ENCODE measurements around the gene RAPGEF6.
"Not testable (repeated sequence)": the region's sequence is repeated elsewhere in the genome, so short reads cannot be mapped to it uniquely, and the experiment has no call there.

The RAPGEF6 gene

DNA sequence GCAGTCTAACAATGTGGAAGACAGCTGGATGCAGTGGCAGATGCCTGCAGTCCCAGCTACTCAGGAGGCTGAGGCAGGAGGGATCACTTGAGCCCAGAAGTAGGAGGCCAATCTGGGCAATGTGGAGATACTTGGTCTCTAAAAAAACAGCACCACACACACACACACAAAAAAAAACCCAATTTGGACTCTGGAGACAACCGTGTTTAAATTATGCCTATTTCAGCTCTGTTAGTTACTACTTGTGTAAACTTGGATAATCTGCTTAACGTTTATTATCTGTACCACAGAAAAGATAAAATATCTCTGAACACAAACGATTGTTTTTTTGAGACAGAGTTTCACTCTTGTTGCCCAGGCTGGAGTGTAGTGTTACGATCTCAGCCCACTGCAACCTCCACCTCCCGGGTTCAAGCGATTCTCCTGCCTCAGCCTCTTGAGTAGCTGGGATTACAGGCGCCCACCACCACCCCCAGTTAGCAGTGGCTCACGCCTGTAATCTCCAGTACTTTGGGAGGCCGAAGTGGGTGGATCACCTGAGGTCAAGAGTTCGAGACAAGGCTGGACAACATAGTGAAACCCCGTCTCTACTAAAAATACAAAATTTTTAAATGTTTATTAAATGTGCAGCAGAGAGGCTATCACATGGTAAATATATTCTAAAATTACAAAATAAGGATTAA is 17.7 kb downstream of the RAPGEF6 start:
- no peak for TF ChIP-seq JUND (IDR thresholded peaks at IDR 0.05; ENCODE audit: low read depth)
- in situ Hi-C loops (cut with HindIII; ENCODE audit: low pct_unique_long_range_greater_than_20kb, low sequenced_read_pairs): no loop called here
- no peak for DNase-seq (ENCODE audit: low read depth in 1 of 2, low spot score in 1 of 2)

DNA sequence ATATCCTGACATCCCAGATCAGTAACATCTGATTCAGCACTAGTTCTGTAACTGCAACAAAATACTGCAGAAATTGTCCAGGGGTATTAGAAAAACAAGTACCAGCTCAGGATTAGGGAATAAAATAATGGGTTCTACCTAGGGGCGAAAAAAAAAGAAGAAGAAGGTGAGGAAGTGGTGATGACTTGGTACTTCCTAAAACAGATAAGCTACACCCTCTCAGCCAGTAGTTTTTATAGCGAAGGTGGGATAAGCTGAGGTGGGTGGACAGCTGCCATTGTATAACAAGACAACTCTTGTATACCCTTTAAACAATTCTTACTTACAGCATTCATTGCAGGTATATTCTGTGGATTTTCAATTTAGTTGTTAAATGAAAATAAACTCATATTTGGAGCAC is 19.1 kb downstream of the RAPGEF6 start:
- TF ChIP-seq JUND (IDR thresholded peaks at IDR 0.05; ENCODE audit: low read depth): no peak
- DNase-seq (ENCODE audit: low read depth in 1 of 2, low spot score in 1 of 2): no peak
- in situ Hi-C loops (cut with HindIII; ENCODE audit: low pct_unique_long_range_greater_than_20kb, low sequenced_read_pairs): no loop called here

DNA sequence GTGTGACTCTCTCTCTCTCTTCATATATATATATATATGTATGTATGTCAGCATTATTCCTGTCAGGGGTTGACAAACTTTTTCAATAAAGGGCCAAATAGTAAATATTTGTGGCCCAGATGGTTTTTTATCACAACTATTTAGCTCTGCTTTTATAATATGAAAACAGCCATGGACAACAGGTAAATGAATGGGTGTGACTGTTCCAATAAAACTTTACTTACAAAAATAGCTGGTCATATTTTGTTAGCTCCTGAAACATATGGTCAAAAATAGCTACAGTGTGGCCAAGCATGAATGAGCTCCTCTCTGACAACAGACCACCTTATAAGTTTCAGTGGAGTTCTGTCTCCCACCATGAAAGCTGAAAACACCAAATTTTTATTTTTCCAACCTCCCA is 21.6 kb downstream of the RAPGEF6 start:
- no peak for TF ChIP-seq JUND (IDR thresholded peaks at IDR 0.05; ENCODE audit: low read depth)
- no peak for DNase-seq (ENCODE audit: low read depth in 1 of 2, low spot score in 1 of 2)
- in situ Hi-C loops (cut with HindIII; ENCODE audit: low pct_unique_long_range_greater_than_20kb, low sequenced_read_pairs): no loop called here

DNA sequence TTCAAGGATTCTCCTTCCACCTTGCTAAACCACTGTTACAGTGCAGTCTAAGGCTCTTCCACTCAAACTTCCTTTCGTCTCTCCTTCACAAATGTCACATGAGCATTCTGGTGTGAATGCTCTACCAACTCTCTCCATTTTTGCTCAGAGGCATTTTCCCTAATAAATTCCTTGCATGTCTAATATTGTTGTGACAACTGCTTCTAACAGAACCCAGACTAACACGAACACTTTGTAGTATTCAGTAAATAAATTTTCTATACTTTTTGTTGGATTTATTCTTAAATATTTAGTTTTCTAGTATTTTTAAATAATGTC is 24.0 kb downstream of the RAPGEF6 start:
- no peak for DNase-seq (ENCODE audit: low read depth in 1 of 2, low spot score in 1 of 2)
- in situ Hi-C loops (cut with HindIII; ENCODE audit: low pct_unique_long_range_greater_than_20kb, low sequenced_read_pairs): no loop called here
- TF ChIP-seq JUND (IDR thresholded peaks at IDR 0.05; ENCODE audit: low read depth): no peak

DNA sequence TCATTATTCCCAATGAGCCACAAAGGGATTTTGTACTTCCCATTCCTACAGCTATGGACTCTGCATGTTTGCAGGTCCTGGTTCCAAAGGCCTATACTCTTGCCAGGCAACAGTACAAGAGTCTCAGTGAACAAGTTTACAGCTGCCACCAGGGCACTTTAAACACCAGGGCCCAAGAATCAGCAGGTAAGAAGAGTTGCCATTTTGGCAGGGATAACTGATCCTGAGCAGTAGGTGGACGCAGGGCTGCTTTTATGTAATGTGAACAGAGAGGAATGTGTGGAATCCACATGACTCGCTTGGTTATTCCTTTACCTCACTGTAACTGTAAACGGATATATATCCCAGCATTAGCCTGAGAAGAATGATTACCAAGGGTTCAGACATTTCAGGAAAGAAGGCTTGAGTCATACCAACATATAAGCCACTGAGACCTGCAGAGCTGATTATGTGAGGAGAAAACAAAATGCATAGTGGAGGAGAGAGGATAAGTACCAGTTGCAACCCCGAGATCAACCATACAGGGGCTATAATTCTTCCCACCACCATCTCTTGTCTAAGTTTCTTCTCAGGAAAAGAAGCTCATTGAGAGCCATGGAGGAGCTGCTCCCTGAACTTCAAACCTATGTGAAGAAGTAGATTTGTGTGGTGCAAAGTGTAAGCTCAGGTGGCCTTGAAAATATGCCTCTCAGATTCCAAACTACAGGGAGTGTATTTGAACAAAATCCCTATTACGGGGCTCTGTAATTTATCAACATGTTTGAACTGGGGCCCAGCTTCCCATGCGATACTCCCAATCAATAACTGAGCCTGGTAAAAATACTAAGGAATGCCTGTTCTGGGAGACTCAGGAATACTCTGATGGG is 24.6 kb downstream of the RAPGEF6 start:
- peak; percentile 19 to 63 for DNase-seq (ENCODE audit: low read depth in 1 of 2, low spot score in 1 of 2)
- in situ Hi-C loops (cut with HindIII; ENCODE audit: low pct_unique_long_range_greater_than_20kb, low sequenced_read_pairs): no loop called here
- no peak for TF ChIP-seq JUND (IDR thresholded peaks at IDR 0.05; ENCODE audit: low read depth)

DNA sequence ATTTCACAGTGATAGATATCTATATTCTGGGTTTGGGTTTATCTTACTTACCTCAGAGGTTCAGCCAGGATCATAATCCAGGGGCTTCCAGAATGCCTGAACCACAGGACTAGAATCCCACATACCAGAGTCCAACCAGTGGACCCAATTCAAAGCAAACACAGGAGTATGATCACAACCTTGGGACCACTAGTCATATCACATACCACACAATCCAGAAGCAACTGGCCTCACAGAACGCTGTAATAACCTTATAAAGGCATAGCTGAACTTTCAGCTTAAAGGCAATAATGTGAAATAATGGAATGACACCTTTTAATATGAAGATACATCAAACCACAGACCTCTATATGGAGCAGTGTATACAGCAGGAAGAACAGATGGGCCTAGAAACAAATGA is 25.3 kb downstream of the RAPGEF6 start:
- in situ Hi-C loops (cut with HindIII; ENCODE audit: low pct_unique_long_range_greater_than_20kb, low sequenced_read_pairs): no loop called here

DNA sequence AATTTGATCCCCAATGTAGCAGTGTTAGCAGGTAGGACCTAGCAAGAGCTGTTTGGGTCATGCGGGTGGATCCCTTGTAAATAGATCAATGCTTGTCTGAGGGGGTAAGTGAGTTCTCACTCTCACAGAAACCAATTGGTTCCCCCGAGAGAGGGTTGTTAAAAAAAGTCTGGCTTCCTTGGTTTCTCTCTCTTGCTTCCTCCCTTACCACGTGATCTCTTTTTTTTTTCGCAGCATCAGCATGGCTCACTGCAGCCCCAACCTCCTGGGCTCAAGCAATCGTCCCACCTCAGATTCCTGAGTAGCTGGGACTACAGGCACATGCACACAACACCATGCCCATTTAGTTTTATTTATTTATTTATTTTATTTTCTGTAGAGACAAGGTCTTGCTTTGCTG is 26.4 kb downstream of the RAPGEF6 start:
- DNase-seq (ENCODE audit: low read depth in 1 of 2, low spot score in 1 of 2): no peak
- no peak for TF ChIP-seq JUND (IDR thresholded peaks at IDR 0.05; ENCODE audit: low read depth)
- in situ Hi-C loops (cut with HindIII; ENCODE audit: low pct_unique_long_range_greater_than_20kb, low sequenced_read_pairs): no loop called here

More for the DNA sequence above, 25.3 kb downstream of the RAPGEF6 start:
- DNase-seq (ENCODE audit: low read depth in 1 of 2, low spot score in 1 of 2): no peak
- no peak for TF ChIP-seq JUND (IDR thresholded peaks at IDR 0.05; ENCODE audit: low read depth)

DNA sequence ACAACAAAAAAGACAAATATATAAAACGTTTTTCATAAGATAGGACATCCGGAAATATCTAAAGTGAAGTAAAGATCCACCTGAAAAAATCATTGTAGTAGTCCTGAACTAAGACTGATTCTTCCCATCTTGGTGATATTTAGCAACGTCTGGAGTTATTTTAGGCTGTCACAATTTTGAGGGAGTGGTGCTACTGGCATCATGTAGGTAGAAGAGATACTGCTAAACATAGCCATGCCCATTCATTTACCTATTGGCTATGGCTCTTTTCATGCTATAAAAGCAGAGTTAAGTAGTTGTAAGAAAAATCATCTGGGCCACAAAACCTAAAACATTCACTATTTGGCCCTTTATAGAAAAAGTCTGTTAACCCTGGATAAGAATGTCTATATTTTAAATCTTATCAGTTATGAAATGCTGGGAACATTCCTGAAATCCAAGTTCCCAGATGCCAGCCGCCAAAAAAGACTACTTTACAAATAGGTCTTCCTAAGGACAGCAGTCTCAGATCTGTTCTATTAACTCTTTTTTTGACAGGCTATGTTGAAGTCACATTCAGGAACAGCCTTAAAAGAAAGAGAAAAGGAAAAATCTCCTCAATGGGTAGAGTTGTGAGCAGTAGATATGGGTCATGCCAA is 27.0 kb downstream of the RAPGEF6 start:
- in situ Hi-C loops (cut with HindIII; ENCODE audit: low pct_unique_long_range_greater_than_20kb, low sequenced_read_pairs): no loop called here
- no peak for TF ChIP-seq JUND (IDR thresholded peaks at IDR 0.05; ENCODE audit: low read depth)
- no peak for DNase-seq (ENCODE audit: low read depth in 1 of 2, low spot score in 1 of 2)

DNA sequence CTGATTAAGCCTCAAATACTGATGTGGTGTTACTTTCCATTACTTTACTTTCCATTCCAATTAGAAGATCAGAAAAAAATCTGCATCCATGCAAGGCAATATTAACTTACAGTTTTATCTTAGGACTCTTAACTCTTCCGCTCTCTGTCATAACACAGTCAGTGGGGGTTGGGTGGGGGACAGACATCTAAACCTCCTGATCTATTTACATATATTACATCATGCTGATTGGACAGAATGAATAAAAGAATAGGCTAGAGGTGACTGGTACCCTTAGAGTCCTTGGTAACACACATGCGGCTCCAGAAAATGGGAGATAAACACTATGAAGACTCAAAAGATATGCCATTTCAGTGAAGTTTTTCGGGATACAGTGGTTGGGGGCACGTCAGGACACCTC is 27.6 kb downstream of the RAPGEF6 start:
- no peak for DNase-seq (ENCODE audit: low read depth in 1 of 2, low spot score in 1 of 2)

DNA sequence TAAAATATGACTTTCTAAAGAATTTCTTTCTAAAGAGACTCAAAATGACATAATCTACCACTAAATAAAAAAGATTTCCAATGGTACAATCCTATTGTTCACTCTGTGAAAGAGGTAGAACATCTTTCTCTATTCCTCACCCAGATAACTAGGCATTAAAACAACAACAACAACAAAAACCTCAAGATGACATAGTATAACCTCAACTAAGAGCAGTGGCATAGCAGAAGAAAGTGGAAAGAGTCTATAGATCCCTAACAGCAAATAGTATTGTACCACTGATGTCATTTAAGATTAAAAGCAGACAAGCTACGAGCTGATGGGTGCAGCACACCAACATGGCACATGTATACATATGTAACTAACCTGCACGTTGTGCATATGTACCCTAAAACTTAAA is 29.9 kb downstream of the RAPGEF6 start:
- no peak for TF ChIP-seq JUND (IDR thresholded peaks at IDR 0.05; ENCODE audit: low read depth)
- in situ Hi-C loops (cut with HindIII; ENCODE audit: low pct_unique_long_range_greater_than_20kb, low sequenced_read_pairs): no loop called here
- no peak for DNase-seq (ENCODE audit: low read depth in 1 of 2, low spot score in 1 of 2)

More for the DNA sequence above, 27.6 kb downstream of the RAPGEF6 start:
- TF ChIP-seq JUND (IDR thresholded peaks at IDR 0.05; ENCODE audit: low read depth): no peak
- in situ Hi-C loops (cut with HindIII; ENCODE audit: low pct_unique_long_range_greater_than_20kb, low sequenced_read_pairs): no loop called here

DNA sequence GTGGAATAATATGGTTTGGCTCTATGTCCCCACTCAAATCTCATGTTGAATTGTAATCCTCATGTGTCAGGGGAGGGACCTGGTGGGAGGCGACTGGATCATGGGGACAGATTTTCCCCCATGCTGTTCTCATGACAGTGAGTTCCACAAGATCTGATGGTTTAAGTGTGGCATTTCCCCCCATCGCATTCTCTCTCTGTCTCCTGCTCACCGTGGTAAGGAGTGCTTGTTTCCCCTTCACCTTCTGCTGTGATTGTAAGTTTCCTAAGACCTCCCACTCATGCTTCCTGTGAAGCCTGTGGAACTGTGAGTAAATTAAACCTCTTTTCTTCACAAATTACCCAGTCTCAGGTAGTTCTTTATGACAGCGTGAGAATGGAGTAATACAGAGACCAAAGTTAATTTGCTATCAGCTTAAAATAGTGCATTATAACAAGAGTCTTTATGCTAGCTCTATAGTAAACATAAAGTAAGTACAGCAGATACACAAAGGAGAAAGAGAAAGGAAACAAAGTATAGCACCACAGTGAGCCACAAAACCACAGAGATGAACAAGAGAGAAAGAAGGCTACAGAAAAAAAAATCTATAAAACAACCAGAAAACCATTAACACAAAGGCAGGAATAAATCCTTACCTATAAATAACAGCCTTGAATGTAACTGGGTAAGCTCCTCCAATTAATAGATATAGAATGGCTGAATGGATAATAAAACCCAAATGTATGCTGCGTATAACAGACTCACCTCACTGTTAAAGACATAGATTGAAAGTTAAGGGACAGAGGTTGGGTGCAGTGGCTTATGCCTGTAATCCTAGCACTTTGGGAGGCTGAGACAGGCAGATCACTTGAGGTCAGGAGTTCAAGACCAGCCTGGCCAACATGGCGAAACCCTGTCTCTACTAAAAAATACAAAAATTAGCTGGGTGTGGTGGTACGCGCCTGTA is 39.7 kb downstream of the RAPGEF6 start:
- no peak for DNase-seq (ENCODE audit: low read depth in 1 of 2, low spot score in 1 of 2)
- in situ Hi-C loops (cut with HindIII; ENCODE audit: low pct_unique_long_range_greater_than_20kb, low sequenced_read_pairs): no loop called here

DNA sequence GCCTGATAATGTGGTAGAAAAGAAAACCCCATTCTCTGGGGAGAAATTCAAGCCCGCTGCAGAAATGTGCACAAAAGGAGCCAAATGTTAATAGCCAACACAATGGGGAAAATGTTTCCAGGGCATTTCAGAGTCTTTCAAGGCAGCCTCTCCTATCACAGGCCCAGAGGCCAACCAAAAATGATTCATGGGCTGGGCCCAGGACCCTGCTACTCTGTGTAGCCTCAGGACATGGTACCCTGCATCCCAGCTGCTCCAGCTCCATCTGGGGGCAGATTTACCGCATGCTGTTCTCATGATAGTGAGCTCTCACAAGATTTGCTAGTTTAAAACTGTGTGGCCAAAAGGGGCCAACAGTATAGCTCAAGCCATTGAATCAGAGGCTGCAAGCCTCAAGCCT is 41.1 kb downstream of the RAPGEF6 start:
- no peak for DNase-seq (ENCODE audit: low read depth in 1 of 2, low spot score in 1 of 2)
- in situ Hi-C loops (cut with HindIII; ENCODE audit: low pct_unique_long_range_greater_than_20kb, low sequenced_read_pairs): no loop called here
- no peak for TF ChIP-seq JUND (IDR thresholded peaks at IDR 0.05; ENCODE audit: low read depth)

More for the DNA sequence above, 39.7 kb downstream of the RAPGEF6 start:
- TF ChIP-seq JUND (IDR thresholded peaks at IDR 0.05; ENCODE audit: low read depth): no peak

DNA sequence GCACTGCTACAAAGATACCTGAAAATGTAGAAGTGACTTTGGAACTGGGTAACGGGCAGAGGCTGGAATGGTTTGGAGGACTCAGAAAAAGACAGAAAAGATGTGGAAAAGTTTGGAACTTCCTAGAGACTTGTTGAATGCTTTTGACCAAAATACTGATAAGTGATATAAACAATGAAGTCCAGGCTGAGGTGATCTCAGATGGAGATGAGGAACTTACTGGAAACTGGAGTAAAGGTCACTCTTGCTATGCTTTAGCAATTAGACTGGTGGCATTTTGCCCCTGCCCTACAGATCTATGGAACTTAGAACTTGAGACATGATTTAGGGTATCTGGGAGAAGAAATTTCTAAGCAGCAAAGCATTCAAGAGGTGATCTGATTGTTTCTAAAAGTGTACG is 41.6 kb downstream of the RAPGEF6 start:
- in situ Hi-C loops (cut with HindIII; ENCODE audit: low pct_unique_long_range_greater_than_20kb, low sequenced_read_pairs); DNase-seq (ENCODE audit: low read depth in 1 of 2, low spot score in 1 of 2): not testable (repeated sequence)

Measured in T47D (cell line).